GM12873 (cell line): ENCODE measurements around the gene MTOR.

Experiments used
- CTCF ChIP-seq: IDR thresholded peaks from 2 replicates; pipeline ENCODE4 v1.5.1; 2012; ENCODE audit warnings: low read depth, mild to moderate bottlenecking, moderate library complexity, low read length, control low read depth; ENCODE audit not compliant: insufficient read depth; ENCODE audit errors: missing control alignments

MTOR gene

DNA sequence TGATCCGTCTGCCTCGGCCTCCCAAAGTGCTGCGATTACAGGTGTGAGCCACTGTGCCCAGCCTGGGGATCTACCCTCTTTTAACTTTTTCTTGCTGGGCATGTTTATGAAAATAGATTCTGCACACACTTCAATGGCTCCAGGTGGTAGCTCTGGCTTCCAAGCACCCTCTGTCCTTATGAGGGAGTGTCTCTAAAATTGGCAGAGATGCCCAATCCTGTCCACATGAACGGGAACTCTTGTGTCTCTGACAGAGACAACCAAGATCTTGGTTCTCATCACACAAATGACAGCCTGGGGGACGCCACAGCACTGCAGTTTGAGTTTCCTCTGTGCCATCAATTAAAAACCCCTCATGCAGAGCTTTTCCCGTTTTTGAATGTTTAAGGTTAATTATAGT is 116.6 kb downstream of the MTOR start:
- no peak for TF ChIP-seq CTCF

- TF ChIP-seq CTCF = no peak
Observed at GRCh38 chr1:11144570-11145256, 117.6 kb downstream of the MTOR start.

GRCh38 chr1:11143907-11144306 is 118.4 kb downstream of the MTOR start:
- TF ChIP-seq CTCF = no peak

- no peak for TF ChIP-seq CTCF
Observed at GRCh38 chr1:11143401-11143800, 119.0 kb downstream of the MTOR start.

DNA sequence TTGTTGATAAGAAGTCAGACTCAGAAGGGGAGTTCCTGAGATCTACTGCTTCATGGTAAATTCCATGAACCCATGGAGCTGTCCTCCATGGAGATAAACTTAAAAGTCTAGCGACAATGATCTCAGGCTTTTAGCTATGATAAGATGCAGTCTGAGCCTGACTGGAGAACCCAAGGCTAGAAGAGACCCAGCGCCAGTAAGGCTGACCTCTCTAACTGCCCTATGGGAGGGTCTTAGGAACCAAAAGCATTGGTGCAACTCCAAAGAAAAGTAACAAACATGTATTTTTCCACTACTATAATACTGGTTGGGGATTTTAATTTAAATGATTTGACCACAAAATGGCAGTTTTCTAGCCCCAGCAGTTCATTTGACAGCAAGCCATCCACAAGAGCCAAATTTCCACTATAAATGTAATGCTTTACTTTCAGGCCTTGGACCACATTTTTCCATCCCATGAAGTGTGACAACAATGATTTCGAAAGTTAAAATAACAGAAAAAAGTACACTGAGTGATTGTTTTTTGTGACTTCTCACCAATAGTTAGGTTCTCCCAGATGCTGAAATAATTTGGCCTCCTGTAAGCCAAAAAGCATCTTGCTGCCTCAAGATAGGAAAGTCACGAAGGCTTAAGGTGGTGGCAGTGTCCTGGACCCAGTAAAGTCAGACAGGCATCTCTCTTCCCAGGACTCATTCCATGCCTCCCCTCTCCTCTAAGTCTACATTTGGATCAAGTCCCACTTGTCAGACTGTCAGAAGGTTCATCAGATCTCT is 119.5 kb downstream of the MTOR start:
- no peak for TF ChIP-seq CTCF

DNA sequence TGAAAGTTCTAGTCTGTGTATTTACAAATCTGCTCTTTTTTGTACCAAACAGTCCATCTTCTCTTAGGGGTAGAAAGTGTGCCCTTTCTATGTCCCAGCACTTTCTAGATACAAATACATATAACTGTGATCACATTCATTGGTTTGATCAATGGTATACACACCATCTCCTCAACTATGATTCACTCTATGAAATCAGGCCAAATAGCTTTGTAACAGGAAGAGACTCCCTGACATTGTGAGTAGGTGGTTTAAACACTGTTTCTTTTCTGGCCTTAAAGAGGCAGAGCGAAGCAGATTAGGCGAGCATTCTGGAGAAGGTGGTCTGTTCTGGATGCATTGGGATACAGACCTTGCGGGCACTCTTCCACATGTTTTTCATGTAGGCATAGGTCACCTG is 123.4 kb downstream of the MTOR start:
- no peak for TF ChIP-seq CTCF

- TF ChIP-seq CTCF = no peak
Observed at GRCh38 chr1:11138029-11138428, 124.3 kb downstream of the MTOR start.
